PC-3 (cell line): ENCODE results near the gene CHPT1.

ENCODE experiments used
- CTCF ChIP-seq: fragments of 300-600 bp; sonication (generic); conservative IDR thresholded peaks from 2 replicates; pipeline ENCODE4 v1.5.1; 2017; ENCODE audit warnings: antibody characterized with exemption, low read depth, mild to moderate bottlenecking, low read length
- EZH2 ChIP-seq: fragments of 300-600 bp; sonication (generic); IDR thresholded peaks from one replicate; pipeline ENCODE4 v1.6.1; 2017; ENCODE audit warnings: antibody characterized with exemption, mild to moderate bottlenecking, low read length; ENCODE audit not compliant: unreplicated experiment
- EZH2phosphoT487 ChIP-seq: fragments of 300-600 bp; sonication (generic); IDR thresholded peaks from 2 replicates; pipeline ENCODE4 v1.6.1; 2018; ENCODE audit warnings: mild to moderate bottlenecking, antibody characterized with exemption, low read length, borderline replicate concordance

- TF ChIP-seq CTCF (no peak), EZH2 (no peak), EZH2phosphoT487 (no peak)
These were observed 50.3 kb downstream of the CHPT1 start for GRCh38 chr12:101747697-101748096.
